Eye (tissue), 1 donor: Measurements from ENCODE around the gene TMCO6.
"Not testable (repeated sequence)": the region's sequence is repeated elsewhere in the genome, so short reads cannot be mapped to it uniquely, and the experiment has no call there.

Experiments used
- DNase-seq: peaks from one replicate; pipeline ENCODE4 v3.0.0-alpha.2; 2015

TMCO6 gene

GRCh38 chr5:140639148-140639981 lies at the start of gene TMCO6:
Gene TMCO6 (plus strand): TSS chr5:140639451. CDS start chr5:140639528, 77 bp downstream.
- peak; percentile 97 for DNase-seq

DNA sequence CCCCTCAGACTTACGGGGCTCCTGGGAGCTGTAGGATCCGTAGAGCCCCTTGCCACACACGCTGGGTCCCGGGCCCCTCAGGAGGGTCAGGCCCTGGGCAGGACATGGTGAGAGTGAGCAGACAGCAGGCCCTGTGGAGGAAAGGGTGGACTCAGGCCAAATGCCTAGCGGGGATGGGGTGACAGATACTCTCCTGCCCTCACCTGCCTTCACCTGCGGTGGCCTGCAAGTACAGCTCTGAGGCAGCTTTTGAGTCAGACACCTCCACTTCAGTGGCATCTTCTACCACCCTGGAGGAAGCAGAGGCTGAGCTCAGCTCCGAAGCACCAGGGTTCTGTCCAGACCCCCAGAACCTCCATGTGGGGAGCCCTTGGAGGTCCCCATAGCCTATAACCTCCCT lies 48.4 kb upstream of the TMCO6 start:
- DNase-seq, result no peak

DNA sequence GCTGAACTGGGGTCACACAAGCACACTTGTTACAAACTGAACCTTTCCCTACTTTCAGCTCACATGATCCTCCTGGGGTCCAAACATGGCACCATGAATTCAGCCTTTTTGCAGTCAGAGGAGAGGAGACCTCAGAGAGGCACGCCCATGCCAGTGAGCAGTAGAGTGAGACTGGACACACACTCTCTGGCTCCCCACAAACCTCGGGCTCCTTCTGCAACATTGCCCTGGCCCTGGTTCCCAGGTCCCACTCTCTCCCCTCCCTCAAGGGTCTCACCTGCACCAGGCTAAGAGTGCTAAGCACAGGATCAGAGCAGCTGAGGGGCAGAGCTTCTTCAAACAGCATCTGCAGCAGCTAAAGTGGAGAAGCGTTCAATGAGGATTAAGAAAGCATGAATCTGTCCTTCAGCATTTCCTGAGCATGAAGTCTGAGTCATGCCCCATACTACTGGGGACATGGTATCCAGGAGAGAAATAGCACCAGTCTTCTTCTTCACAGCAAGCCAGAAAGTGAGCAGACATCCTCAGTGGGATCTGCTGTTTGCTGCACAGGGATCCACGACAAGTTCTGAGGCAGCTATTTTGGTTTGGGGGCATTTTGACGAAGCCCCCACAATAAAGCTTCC lies 47.4 kb upstream of the TMCO6 start:
- DNase-seq, result no peak

GRCh38 chr5:140593070-140593469 lies 46.2 kb upstream of the TMCO6 start:
- not testable (repeated sequence) for DNase-seq

GRCh38 chr5:140594169-140594568 lies 45.1 kb upstream of the TMCO6 start:
- no peak for DNase-seq

- DNase-seq, result peak; percentile 4
Measured at GRCh38 chr5:140595538-140596300, 43.5 kb upstream of the TMCO6 start.

DNA sequence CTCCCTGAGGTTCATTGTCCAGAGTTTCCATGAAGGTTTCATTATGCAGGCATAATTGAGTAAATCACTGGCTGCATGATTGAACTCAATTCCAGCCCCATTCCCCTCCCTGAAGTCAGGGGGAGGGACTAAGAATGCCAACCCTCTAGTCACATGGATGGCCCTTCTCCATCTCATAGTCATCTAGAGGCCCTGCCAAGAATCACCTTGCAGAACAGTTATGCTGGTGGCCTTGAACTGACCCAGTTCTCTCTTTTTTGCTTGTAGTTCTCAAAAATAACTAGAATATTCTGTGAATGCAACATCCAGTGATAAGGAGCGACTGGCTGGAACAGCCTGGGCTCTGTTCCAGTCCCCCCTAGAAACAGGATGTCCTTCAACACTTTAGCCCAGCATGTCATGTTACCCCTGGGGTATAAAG lies 42.9 kb upstream of the TMCO6 start:
- peak; percentile 66 for DNase-seq

DNA sequence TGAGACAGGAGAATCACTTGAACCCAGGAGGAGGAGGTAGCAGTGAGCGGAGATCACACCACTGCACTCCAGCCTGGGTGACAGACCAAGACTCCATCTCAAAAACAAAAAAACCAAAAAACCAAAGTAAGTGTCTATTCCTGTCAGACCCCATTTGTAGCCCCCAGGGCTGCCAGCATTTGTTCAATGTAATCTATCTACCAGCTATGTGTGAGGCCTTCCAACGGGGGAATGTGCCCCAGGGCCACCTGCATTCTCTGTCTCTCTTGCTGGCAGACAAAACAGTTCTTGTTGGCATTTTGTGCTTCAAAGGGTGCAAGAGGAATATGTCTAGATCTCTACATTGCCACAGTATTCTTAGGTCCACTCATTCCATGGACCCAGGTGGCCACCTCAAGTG lies 40.4 kb upstream of the TMCO6 start:
- DNase-seq, result no peak

GRCh38 chr5:140600096-140600495 lies 39.2 kb upstream of the TMCO6 start:
- DNase-seq, result no peak

- no peak for DNase-seq
Measured at GRCh38 chr5:140602147-140602546, 37.1 kb upstream of the TMCO6 start.

GRCh38 chr5:140603446-140603698 lies 35.9 kb upstream of the TMCO6 start:
- DNase-seq, result not testable (repeated sequence)

GRCh38 chr5:140603734-140604133 lies 35.5 kb upstream of the TMCO6 start:
- DNase-seq, result no peak

DNA sequence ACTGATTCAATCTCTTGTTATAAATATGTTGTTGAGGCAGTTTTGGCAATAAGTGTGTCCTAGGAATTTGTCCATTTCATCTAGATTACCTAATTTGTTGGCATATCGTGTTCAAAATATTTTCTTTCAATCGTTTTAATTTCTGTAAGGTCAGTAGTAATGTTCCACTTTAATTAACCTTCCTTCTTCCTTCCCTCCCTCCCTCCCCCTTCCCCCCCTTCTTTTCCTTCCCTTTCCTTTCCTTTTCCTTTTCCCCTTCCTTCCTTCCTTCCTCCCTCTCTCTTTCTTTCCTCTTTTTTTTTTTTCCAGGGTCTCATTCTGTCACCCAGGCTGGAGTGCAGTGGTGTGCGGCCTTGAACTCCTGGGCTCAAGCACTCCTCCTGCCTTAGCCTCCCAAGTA lies 33.4 kb upstream of the TMCO6 start:
- DNase-seq, result no peak

- DNase-seq, result no peak
Measured at GRCh38 chr5:140607031-140607430, 32.2 kb upstream of the TMCO6 start.

DNA sequence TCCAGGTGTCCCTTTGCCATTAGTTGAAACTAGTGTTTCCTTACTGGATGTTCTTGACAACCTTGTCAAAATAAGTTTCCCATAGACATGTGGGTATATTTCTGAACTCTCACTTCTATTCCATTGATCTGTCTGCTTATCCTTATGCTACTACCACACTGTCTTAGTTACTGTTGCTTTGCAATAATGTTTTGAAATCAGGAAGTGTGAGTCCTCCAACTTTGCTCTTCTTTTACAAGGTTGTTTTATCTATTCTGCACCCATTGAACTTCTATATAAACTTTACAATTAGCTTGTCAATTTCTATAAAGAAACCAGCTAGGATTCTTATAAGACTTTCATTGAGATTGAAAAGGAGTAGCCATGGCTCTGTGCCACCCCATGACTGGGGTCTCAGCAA lies 30.5 kb upstream of the TMCO6 start:
- DNase-seq, result no peak

GRCh38 chr5:140609126-140609525 lies 30.1 kb upstream of the TMCO6 start:
- DNase-seq, result no peak

GRCh38 chr5:140611020-140611521 lies 28.2 kb upstream of the TMCO6 start:
- no peak for DNase-seq

GRCh38 chr5:140622301-140622700 lies 16.9 kb upstream of the TMCO6 start:
- no peak for DNase-seq

GRCh38 chr5:140623061-140623460 lies 16.2 kb upstream of the TMCO6 start:
- not testable (repeated sequence) for DNase-seq

- DNase-seq, result not testable (repeated sequence)
Measured at GRCh38 chr5:140624886-140625285, 14.4 kb upstream of the TMCO6 start.

DNA sequence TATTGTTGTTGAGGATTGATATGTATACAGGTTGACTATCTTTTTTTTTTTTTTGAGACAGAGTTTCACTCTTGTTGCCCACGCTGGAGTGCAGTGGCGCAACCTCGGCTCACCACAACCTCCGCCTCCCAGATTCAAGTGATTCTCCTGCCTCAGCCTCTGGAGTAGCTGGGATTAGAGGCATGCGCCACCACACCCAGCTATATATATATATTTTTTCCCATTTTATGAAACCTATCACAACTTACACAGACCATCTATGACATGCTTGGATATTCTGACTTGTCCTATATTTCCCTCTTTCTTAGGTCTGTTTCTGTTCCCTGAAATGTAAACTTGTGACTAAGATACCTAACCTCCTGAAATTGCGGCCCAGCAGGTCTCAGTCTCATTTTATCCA lies 11.3 kb upstream of the TMCO6 start:
- DNase-seq, result no peak

DNA sequence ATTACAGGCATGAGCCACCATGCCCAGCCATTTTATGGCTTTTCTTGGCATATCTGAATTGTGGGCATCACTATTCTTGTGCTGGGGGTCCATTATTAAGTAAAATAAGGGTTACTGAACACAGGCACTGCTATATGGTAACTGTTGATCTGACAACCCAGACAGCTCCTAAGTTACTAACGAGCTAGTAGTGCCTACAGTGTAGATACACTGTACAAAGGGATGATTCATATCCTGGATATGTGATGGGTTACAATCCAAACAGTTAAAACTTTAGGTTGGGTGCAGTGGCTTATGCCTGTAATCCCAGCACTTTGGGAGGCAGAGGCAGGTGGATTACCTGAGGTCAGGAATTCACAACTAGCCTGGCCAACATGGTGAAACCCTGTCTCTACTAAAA lies 10.5 kb upstream of the TMCO6 start:
- no peak for DNase-seq

DNA sequence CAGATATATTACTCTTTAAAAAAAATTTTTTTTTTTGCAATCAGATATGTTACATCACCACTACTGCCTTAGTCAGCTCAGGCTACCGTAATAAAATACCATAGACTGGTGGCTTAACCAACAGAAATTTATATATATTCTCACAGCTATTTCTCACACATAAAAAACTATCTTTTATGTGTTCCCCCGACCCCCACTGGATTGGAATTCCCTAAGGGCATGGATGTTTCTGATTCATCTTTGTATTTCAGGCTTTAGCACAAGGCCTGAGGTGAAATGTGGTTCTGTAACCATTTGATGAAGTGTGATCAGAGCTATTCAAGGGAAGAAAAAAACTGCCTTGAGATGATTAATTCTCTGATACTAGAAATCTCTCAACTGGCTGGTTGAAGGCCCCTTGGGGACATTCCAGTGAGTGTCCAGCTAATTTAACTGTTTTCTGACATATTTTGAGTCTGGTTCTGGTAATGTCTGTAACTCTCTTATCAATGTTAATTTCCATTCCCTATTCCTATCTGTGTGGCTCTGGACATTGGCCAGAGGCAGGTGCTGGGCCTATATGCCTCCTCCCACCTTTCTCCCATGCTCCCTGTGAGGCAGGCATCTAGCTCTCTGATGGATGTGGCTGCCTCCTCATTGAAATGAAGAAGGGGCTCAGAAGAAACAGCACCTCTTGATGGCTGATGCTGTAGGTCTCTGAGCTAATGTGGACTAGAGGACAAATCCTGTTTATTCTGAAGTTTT lies 8.8 kb upstream of the TMCO6 start:
- no peak for DNase-seq
